Stimulated activated CD8-positive, alpha-beta memory T cell treated with anti-CD3 and anti-CD28 coated beads, Interleukin-7, amount 100 ng/mL, for 24 hours (primary cell): ENCODE data around the gene NUP93.
"Not testable (repeated sequence)": the region's sequence is repeated elsewhere in the genome, so short reads cannot be mapped to it uniquely, and the experiment has no call there.

Experiments
- DNase-seq: peaks from one replicate; pipeline ENCODE4 v3.0.0-alpha.2; 2020; ENCODE audit warnings: low read depth

Gene NUP93

DNA sequence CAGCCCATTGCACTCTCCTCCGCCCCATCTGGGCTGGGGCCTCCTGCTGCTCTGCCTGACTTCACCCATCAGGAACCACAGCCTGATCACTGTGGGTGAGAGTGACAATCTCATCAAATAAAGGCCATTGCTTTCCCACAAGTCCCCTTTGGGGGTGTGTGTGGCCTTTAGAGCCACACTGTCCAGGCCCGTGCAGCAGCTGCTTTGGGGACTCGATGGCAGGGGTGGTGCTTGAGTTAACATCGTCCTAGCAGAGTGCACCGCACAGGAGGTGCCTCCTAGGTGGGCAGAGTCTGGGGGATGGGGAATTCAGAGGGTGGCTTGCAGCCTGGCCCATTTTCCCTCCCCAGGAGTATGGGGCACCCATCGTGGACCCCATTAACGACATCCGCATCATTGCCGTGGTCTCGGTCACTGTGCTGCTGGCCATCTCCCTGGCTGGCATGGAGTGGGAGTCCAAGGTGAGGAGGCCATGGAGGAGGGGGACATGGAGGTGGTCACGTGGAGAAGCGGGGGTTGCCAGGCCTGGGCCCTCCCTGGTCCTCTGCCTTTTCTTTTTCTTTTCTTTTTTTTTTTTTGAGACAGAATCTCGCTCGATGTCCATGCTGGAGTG, 140.5 kb downstream of the NUP93 start:
- DNase-seq: no peak

GRCh38 chr16:56871172-56871593, 141.3 kb downstream of the NUP93 start:
- no peak for DNase-seq

- DNase-seq: no peak
Observed at GRCh38 chr16:56872863-56873391, 143.0 kb downstream of the NUP93 start.

DNA sequence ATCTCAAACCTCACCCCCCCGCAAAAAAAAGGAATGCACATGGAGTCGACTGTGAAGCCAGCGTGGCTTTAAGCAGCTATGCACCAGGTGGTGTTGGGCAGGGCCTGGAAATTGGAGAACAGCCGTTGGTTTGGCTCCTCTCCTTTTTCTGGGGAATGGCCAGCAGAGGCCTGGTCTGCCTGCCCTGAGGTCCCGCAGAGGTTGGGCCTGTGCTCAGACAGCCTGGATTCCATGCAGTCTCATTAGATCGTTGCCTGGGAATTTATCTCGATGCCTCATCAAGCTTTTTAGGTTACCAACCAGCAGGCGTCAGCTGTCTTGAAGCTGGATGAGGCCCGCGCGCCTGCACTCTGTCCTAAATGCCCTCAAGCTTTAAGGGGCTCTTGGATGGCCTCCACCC, 144.9 kb downstream of the NUP93 start:
- DNase-seq: no peak

DNA sequence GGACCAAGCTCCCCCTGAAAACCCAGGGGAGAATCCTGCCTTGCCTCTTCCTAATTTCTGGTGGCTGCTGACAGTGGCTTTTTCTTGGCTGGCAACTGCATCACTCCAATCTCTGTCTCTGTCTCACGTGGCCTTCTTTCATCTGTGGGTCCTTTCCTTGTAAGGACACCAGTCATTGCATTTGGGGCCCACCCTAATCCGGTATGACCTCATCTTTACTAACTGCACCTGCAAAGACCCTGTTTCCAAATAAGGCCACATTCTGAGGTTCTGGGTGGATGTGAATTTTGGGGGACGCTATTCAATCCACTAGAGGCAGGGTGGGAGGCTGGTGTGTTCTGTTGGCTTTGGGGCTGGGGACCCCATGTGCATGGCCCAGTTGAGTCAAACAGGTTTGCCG, 146.1 kb downstream of the NUP93 start:
- DNase-seq: no peak

- no peak for DNase-seq
Observed at GRCh38 chr16:56877486-56878182, 147.7 kb downstream of the NUP93 start.

GRCh38 chr16:56878282-56878854, 148.4 kb downstream of the NUP93 start:
- no peak for DNase-seq

- DNase-seq: no peak
Observed at GRCh38 chr16:56879276-56879675, 149.3 kb downstream of the NUP93 start.

DNA sequence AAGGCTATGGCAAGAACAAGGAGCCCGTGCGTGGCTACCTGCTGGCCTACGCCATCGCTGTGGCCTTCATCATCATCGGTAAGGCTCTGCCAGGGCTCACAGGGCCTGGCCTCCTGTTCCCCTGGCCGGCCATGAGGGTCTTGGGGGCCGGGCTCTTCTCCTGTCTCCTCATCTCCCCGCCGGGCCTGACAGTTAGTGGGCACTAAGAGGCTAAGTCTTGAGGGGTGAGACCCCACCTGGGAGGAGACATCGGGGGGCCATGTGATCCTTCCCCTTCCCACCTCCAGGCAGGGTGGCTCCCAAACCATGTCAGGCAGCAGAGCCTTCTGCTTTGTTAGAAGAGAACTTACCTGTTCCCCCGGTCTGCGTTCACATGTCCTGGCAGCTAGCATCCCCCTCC, 150.2 kb downstream of the NUP93 start:
- DNase-seq: no peak

DNA sequence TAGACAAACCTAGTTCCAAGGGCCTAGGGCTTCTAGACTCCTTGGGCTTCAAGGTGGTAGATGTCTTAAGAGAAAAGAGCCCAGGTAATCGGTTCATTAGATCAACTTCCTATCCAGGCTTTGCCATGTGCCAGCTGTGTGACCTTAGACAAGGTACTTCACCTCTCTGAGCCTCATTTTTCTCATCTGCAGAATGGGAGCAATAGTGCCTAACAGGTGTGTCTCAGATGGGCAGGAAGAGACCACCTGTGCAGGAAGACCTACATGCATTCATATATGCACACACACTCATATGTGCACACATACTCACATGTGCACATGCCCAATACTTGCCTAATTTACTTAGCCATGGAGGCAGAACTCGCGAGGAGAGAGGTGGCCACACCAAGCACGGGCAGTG, 150.8 kb downstream of the NUP93 start:
- no peak for DNase-seq

- no peak for DNase-seq
Observed at GRCh38 chr16:56882077-56882800, 152.3 kb downstream of the NUP93 start.

DNA sequence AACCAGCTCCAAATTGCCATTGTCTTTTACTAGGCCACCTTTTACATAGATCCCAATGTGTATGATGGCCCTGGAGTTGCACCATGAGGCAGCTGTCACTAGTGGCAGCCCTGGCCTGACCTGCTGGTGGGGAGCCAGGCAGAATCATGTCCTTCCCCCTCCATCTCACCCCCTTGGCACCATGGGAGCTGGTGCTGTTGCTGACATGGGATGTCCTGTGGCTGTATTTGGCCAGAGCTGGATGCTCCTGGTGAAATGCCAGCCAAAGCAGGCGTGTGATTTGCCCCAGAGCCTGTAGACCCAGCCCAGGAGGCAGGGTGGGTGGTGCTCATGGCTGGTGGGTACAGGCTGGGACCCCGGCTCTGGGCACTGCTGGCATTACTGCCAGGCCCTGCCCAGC, 153.7 kb downstream of the NUP93 start:
- no peak for DNase-seq

- no peak for DNase-seq
Observed at GRCh38 chr16:56884026-56884582, 154.2 kb downstream of the NUP93 start.

DNA sequence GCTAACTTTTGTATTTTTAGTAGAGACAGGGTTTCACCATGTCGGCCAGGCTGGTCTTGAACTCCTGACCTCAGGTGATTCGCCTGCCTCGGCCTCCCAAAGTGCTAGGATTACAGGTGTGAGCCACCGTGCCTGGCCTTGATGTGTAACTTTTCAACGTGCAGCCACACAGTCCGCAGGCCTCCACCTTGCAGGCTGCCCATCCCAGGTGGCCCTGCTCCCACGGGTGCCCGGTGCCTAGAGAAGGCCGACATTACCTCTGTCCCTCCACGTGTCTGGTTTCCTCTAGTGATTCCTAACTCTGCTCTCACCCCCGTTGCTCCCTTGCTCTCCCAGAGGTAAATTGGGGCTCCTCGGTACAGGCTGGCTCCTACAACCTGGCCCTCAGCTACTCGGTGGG, 155.0 kb downstream of the NUP93 start:
- not testable (repeated sequence) for DNase-seq

- no peak for DNase-seq
Observed at GRCh38 chr16:56885446-56886162, 155.7 kb downstream of the NUP93 start.

DNA sequence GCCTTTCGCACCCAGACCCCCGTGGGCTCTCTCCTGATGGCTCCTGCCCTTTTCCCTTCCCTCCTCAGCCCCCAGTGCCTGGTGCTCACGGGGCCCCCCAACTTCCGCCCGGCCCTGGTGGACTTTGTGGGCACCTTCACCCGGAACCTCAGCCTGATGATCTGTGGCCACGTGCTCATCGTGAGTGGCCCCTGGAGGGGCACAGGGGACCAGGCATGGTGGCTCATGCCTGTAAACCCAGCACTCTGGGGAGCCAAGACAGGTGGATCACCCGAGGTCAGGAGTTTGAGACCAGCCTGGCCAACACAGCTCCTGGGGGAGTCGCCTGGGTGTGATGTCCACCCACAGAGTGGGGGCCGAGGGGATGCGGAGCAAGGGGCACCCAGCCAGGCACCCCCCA, 156.4 kb downstream of the NUP93 start:
- no peak for DNase-seq

DNA sequence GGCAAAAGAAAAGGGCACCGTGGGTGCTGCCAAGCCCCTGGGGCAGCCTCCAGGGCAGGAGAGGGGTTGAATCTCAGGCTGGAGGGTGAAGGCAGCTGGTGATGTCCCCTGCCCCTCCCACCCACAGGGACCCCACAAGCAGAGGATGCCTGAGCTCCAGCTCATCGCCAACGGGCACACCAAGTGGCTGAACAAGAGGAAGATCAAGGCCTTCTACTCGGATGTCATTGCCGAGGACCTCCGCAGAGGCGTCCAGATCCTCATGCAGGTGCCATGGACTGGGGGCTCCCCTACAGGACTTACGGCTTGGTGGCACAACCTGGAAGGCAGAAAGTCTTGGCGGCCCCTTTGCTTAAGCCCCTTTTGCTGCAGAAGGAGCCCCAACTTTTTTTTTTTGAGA, 156.9 kb downstream of the NUP93 start:
- DNase-seq: no peak

GRCh38 chr16:56888806-56889205, 158.9 kb downstream of the NUP93 start:
- DNase-seq: no peak

DNA sequence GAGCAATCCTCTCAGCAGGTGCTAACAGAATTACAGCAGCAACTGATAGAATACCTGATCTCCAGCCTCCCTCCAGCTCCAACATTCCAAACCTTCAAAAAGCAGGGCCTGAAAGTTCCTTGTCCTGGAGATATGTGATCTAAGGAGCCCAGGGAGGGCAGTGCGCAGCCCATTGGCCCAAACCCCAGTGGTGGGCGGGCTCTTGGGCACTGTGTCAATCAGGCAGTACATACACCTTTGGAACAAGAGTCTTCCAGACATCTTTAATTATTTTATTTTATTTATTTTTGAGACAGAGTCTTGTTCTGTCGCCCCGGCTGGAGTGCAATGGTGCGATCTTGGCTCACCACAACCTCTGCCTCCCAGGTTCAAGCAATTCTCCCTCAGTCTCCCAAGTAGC, 159.3 kb downstream of the NUP93 start:
- no peak for DNase-seq

DNA sequence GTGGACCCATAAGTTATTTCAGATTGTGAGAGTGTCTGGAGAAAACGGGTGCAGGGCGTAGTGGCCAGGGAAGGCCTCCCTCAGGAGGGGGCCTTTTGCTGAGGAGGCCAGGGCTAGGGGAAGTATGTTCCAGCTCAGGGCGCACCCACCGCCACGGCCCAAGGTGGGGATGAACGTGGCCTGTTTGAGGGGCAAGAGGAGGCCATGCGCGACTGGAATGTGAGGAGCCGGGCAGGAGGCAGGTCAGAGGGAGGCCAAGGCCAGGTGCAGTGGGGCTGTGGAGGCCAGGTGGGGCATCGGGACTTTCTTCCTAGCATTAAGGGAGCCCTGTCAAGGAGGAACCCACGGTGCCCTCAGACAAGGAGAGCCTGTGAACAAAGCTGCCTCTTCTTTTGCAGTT, 161.8 kb downstream of the NUP93 start:
- no peak for DNase-seq

DNA sequence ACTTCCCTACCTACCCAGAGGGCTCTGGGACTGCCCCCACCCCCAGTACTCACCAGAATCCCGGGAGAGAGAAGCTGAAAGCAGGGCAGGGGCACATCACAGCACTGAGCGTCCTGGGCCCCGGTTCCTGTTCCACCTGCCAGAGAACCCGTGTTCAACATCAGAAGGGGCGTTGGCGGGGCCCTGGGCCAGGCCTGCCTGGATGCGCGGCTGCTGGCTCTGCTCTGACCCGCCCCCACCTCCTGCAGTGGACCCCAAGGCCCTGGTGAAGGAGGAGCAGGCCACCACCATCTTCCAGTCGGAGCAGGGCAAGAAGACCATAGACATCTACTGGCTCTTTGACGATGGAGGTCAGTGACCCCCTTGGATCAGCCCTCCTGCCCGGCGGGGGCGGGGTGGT, 162.8 kb downstream of the NUP93 start:
- no peak for DNase-seq
